Liver (tissue), 9 donors: ENCODE results near the gene DBH. TPM values are rescaled to one million over a fixed set of nuclear protein-coding genes. Genes with fewer than 3 reads are reported as not detected.

Source experiments
- DNase-seq: peaks from one replicate; pipeline ENCODE4 v3.0.0-alpha.2; 2017; ENCODE audit warnings: low spot score
- H3K27ac ChIP-seq, 2 donors: one replicate each; pipeline ENCODE4 v1.7.0; 2013; ENCODE audit warnings: inconsistent platforms in 2 of 2, low read length in 2 of 2, control low read depth in 1 of 2, low read depth in 1 of 2, mild to moderate bottlenecking in 1 of 2
- H3K27me3 ChIP-seq, 4 donors: one replicate each; pipeline versions ENCODE4 v1.6.1 to v1.7.0; 2013; ENCODE audit warnings: low read length in 3 of 4, inconsistent platforms in 1 of 4, mild to moderate bottlenecking in 1 of 4, moderate library complexity in 1 of 4; ENCODE audit not compliant: control insufficient read depth in 4 of 4, insufficient read depth in 4 of 4
- H3K36me3 ChIP-seq, 4 donors: one replicate each; pipeline versions ENCODE4 v1.6.1 to v1.7.0; 2013; ENCODE audit warnings: low read length in 3 of 4, mild to moderate bottlenecking in 3 of 4, low read depth in 1 of 4, moderate library complexity in 1 of 4; ENCODE audit not compliant: control insufficient read depth in 4 of 4, insufficient read depth in 3 of 4
- H3K4me1 ChIP-seq, 4 donors: one replicate each; pipeline versions ENCODE4 v1.6.1 to v1.7.0; 2013; ENCODE audit warnings: low read length in 3 of 4, mild to moderate bottlenecking in 3 of 4, moderate library complexity in 1 of 4; ENCODE audit not compliant: control insufficient read depth in 4 of 4, insufficient read depth in 4 of 4
- H3K4me3 ChIP-seq, 3 donors: one replicate each; pipeline versions ENCODE4 v1.6.1 to v1.7.0; 2013; ENCODE audit warnings: low read length in 3 of 3, control low read depth in 1 of 3, low read depth in 1 of 3, mild to moderate bottlenecking in 1 of 3
- H3K9ac ChIP-seq, 2 donors: one replicate each; pipeline ENCODE4 v1.7.0; 2013; ENCODE audit warnings: low read length in 2 of 2, mild to moderate bottlenecking in 2 of 2, moderate library complexity in 2 of 2, control low read depth in 1 of 2, low read depth in 1 of 2
- H3K9me3 ChIP-seq, 4 donors: one replicate each; pipeline versions ENCODE4 v1.6.1 to v1.7.0; 2013; ENCODE audit warnings: low read length in 3 of 4; ENCODE audit not compliant: control insufficient read depth in 4 of 4
- ATF3 ChIP-seq: IDR thresholded peaks from 2 replicates; pipeline ENCODE4 v1.6.1; 2016; ENCODE audit warnings: antibody characterized with exemption
- EGR1 ChIP-seq, 2 donors: IDR thresholded peaks; 2 replicates each; pipeline ENCODE4 v1.6.1; 2016 to 2018; ENCODE audit warnings: antibody characterized with exemption in 2 of 2, low read depth in 2 of 2
- FOXA1 ChIP-seq: IDR thresholded peaks from 2 replicates; pipeline ENCODE4 v1.6.1; 2016; ENCODE audit warnings: antibody characterized with exemption
- GABPA ChIP-seq, 2 donors: IDR thresholded peaks in 1 of 2; conservative IDR thresholded peaks in 1 of 2; 2 replicates each; pipeline ENCODE4 v1.6.1; 2016; ENCODE audit warnings: antibody characterized with exemption in 2 of 2, mild to moderate bottlenecking in 1 of 2, moderate library complexity in 1 of 2
- HNF4A ChIP-seq, 2 donors: conservative IDR thresholded peaks; 2 replicates each; pipeline ENCODE4 v1.6.1; 2016; ENCODE audit warnings: antibody characterized with exemption in 2 of 2, mild to moderate bottlenecking in 2 of 2
- HNF4G ChIP-seq: IDR thresholded peaks from 2 replicates; pipeline ENCODE4 v1.6.1; 2016; ENCODE audit warnings: antibody characterized with exemption
- MAX ChIP-seq: IDR thresholded peaks from 2 replicates; pipeline ENCODE4 v1.6.1; 2016; ENCODE audit warnings: antibody characterized with exemption
- RAD21 ChIP-seq, 2 donors: IDR thresholded peaks; 2 replicates each; pipeline ENCODE4 v1.6.1; 2016; ENCODE audit warnings: antibody characterized with exemption in 2 of 2, mild to moderate bottlenecking in 2 of 2
- RXRA ChIP-seq, 2 donors: IDR thresholded peaks; 2 replicates each; pipeline ENCODE4 v1.6.1; 2017 to 2018; ENCODE audit warnings: antibody characterized with exemption in 2 of 2, mild to moderate bottlenecking in 1 of 2
- YY1 ChIP-seq: IDR thresholded peaks from 2 replicates; pipeline ENCODE4 v1.6.1; 2016; ENCODE audit warnings: antibody characterized with exemption, mild to moderate bottlenecking
- ZBTB33 ChIP-seq: IDR thresholded peaks from 2 replicates; pipeline ENCODE4 v1.6.1; 2016; ENCODE audit warnings: antibody characterized with exemption
- WGBS: extraction: QIAGEN DNeasy Blood & Tissue Kit; methylation state at CpG from one replicate; pipeline ENCODE4 v1.1.7; 2013; 5-methylcytosine and 5-hydroxymethylcytosine counted together
- polyA plus RNA-seq, 2 donors: library from polyadenylated mRNA; stranded (reverse) in 1 of 2; unstranded in 1 of 2; fragments of 200-250 nt in 1 of 2; fragments of >200 nt in 1 of 2; fragmentation: Nextera tagmentation in 1 of 2; extraction: Ambion mirVana in 1 of 2; gene quantifications; one replicate each; pipeline versions ENCODE4 v1.2.1 to v1.2.3, GENCODE V29; 2013 to 2015
- total RNA-seq, 2 donors: library from RNA; depleted of rRNA; stranded (reverse); fragments of >200 nt; gene quantifications; one replicate each; pipeline ENCODE4 v1.2.3, GENCODE V29; 2014
- TF ChIP-seq, protein P1 (sequence below): IDR thresholded peaks from 2 replicates; pipeline ENCODE4 v1.6.1; 2016; ENCODE audit warnings: antibody characterized with exemption, mild to moderate bottlenecking
- TF ChIP-seq, protein P2 (sequence below): fragments of 150-350 bp; IDR thresholded peaks from 2 replicates; pipeline ENCODE4 v1.5.1; 2017; ENCODE audit warnings: improper control_type of control experiment, low read depth, low read length; ENCODE audit not compliant: missing input control
- donor health status: healthy.
- donor health status: healthy.
- donor health status: healthy.
- donor health status: healthy.
- donor health status: healthy.

The DBH gene
- total and polyA plus RNA-seq, 4 donors: 0.37 to 21.2 (median 2.5) TPM

DNA sequence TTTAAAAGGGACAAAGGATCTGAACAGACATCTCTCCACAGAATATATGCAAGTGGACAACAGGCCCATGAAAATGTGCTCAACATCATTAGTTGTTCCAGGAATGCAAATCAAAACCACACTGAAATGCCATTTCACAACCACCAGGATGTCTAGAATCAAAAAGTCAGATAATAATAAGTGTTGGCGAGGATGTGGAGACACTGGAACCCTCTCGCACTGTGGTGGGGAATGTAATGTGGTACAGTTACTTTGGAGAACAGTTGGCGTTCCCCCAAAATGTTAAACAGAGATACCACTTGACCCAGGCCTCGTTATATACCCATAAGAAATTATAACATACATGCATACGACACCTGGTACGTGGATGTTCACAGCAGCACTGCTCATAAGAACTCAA, 63.4 kb downstream of the DBH start:
- H3K36me3 ChIP-seq: peaks cover 11 to 44% (median 18%) of the 10 kb centered on the region in 4 donors
- H3K27ac ChIP-seq: no peak overlapping the region
- no peak overlapping the region for H3K4me3 ChIP-seq
- peaks cover 0 to 4% (median 0%) of the 10 kb centered on the region in 4 donors for H3K4me1 ChIP-seq
- 96% methylated on average over 6 of the region's 6 CpGs for WGBS
- TF ChIP-seq HNF4A (conservative IDR thresholded peaks at IDR 0.05) (no peak), ZBTB33 (no peak), YY1 (no peak), HNF4G (no peak), FOXA1 (no peak)
- TF ChIP-seq, protein P1, sequence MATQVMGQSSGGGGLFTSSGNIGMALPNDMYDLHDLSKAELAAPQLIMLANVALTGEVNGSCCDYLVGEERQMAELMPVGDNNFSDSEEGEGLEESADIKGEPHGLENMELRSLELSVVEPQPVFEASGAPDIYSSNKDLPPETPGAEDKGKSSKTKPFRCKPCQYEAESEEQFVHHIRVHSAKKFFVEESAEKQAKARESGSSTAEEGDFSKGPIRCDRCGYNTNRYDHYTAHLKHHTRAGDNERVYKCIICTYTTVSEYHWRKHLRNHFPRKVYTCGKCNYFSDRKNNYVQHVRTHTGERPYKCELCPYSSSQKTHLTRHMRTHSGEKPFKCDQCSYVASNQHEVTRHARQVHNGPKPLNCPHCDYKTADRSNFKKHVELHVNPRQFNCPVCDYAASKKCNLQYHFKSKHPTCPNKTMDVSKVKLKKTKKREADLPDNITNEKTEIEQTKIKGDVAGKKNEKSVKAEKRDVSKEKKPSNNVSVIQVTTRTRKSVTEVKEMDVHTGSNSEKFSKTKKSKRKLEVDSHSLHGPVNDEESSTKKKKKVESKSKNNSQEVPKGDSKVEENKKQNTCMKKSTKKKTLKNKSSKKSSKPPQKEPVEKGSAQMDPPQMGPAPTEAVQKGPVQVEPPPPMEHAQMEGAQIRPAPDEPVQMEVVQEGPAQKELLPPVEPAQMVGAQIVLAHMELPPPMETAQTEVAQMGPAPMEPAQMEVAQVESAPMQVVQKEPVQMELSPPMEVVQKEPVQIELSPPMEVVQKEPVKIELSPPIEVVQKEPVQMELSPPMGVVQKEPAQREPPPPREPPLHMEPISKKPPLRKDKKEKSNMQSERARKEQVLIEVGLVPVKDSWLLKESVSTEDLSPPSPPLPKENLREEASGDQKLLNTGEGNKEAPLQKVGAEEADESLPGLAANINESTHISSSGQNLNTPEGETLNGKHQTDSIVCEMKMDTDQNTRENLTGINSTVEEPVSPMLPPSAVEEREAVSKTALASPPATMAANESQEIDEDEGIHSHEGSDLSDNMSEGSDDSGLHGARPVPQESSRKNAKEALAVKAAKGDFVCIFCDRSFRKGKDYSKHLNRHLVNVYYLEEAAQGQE: no peak
- DNase-seq: no peak
- no peak overlapping the region for H3K9ac ChIP-seq
- no peaks in the 10 kb centered on the region for H3K9me3 ChIP-seq
- no peaks in the 10 kb centered on the region for H3K27me3 ChIP-seq

GRCh38 chr9:133700819-133701320, 64.7 kb downstream of the DBH start:
- WGBS: 69% methylated on average over 4 of the region's 4 CpGs
- no peak for DNase-seq
- Histone ChIP-seq H3K9me3 (no peaks in the 10 kb centered on the region), H3K27ac (peak overlapping the region in 1 of 2 donors; percentile 7), H3K4me3 (no peak overlapping the region), H3K27me3 (no peaks in the 10 kb centered on the region), H3K4me1 (peaks cover 0 to 4% (median 0%) of the 10 kb centered on the region in 4 donors), H3K36me3 (peaks cover 10 to 40% (median 15%) of the 10 kb centered on the region in 4 donors), H3K9ac (no peak overlapping the region)
- no peak for TF ChIP-seq RAD21 (IDR thresholded peaks at IDR 0.05)
- no peak for TF ChIP-seq MAX
- TF ChIP-seq HNF4G: no peak
- no peak for TF ChIP-seq ATF3
- no peak for TF ChIP-seq GABPA (IDR thresholded peaks at IDR 0.05 in 1 of 2, conservative IDR thresholded peaks at IDR 0.05 in 1 of 2)

DNA sequence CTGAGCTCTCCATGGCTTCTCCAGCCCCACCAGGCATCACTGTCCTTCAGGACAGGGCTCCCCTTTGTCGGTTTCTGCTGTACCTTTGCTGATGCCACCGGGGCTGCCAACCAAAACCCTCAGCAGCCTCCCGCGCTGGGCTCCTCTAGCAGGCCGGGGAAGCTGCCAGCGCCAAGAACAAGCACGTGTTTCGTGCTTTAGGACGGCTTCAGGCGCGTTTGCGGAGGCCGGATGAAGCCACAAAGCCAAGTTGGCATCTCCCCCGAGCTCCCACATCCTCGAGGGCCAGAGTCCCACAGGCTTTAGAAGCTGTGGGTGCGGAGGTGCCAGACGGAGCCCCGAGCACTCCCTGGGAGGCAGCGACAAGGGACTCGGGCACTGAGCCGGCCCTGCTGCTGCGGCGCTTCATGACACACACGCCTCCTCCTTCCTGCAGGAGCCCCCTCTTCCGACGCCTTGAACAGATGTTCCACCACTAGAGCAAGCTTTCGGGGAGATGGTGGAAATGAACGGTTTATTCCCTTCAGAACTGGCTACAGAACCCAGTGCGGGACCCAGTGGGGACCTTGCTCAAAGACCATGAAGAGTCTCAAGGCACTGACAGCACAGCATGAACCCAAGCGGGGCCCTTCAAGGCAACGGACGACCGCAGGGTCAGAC, 65.3 kb downstream of the DBH start:
- Histone ChIP-seq H3K36me3 (peaks cover 12 to 39% (median 18%) of the 10 kb centered on the region in 4 donors), H3K9ac (no peak overlapping the region), H3K27ac (peak overlapping the region in 1 of 2 donors; percentile 7), H3K4me1 (peaks cover 0 to 4% (median 0%) of the 10 kb centered on the region in 4 donors), H3K27me3 (no peaks in the 10 kb centered on the region), H3K4me3 (no peak overlapping the region), H3K9me3 (no peaks in the 10 kb centered on the region)
- no peak for DNase-seq
- no peak for TF ChIP-seq RXRA (IDR thresholded peaks at IDR 0.05)
- no peak for TF ChIP-seq EGR1 (IDR thresholded peaks at IDR 0.05; ENCODE audit: low read depth in 2 of 2)
- TF ChIP-seq, protein P2, sequence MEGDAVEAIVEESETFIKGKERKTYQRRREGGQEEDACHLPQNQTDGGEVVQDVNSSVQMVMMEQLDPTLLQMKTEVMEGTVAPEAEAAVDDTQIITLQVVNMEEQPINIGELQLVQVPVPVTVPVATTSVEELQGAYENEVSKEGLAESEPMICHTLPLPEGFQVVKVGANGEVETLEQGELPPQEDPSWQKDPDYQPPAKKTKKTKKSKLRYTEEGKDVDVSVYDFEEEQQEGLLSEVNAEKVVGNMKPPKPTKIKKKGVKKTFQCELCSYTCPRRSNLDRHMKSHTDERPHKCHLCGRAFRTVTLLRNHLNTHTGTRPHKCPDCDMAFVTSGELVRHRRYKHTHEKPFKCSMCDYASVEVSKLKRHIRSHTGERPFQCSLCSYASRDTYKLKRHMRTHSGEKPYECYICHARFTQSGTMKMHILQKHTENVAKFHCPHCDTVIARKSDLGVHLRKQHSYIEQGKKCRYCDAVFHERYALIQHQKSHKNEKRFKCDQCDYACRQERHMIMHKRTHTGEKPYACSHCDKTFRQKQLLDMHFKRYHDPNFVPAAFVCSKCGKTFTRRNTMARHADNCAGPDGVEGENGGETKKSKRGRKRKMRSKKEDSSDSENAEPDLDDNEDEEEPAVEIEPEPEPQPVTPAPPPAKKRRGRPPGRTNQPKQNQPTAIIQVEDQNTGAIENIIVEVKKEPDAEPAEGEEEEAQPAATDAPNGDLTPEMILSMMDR: no peak
- no peak for TF ChIP-seq ZBTB33
- WGBS: 88% methylated on average over 33 of the region's 33 CpGs
